Neural cell (in vitro differentiated cells): ENCODE data around the gene OBP2A. TPM values are rescaled to one million over a fixed set of nuclear protein-coding genes. Genes with fewer than 3 reads are reported as not detected.

Source experiments
- H2AFZ ChIP-seq: fragments of 200-600, 300-800 bp; sonication (generic), shearing (Covaris generic); 2 replicates; pipeline ENCODE4 v1.6.0; 2014; ENCODE audit warnings: low read depth, mild to moderate bottlenecking, antibody characterized with exemption, low read length, moderate library complexity
- H3F3A ChIP-seq: fragments of 200-600 bp; shearing (Covaris generic); 2 replicates; pipeline ENCODE4 v1.6.1; 2016; ENCODE audit warnings: mild to moderate bottlenecking, moderate library complexity, mixed read lengths, antibody characterized with exemption, low read length; ENCODE audit not compliant: insufficient read depth, poor library complexity, severe bottlenecking
- H3K27ac ChIP-seq: fragments of 200-600, 300-800 bp; sonication (generic), shearing (Covaris generic); 2 replicates; pipeline ENCODE4 v1.5.1; 2014; ENCODE audit warnings: mild to moderate bottlenecking, low read length, moderate library complexity
- H3K27me3 ChIP-seq: fragments of 300-800, 200-600 bp; sonication (generic), shearing (Covaris generic); 2 replicates; pipeline ENCODE4 v1.6.0; 2014; ENCODE audit warnings: mild to moderate bottlenecking, low read depth, low read length, moderate library complexity; ENCODE audit not compliant: insufficient read depth
- H3K36me3 ChIP-seq: fragments of 300-800, 200-600 bp; sonication (generic), shearing (Covaris generic); 2 replicates; pipeline ENCODE4 v1.5.1; 2014; ENCODE audit warnings: mild to moderate bottlenecking, antibody characterized with exemption, low read length, moderate library complexity; ENCODE audit not compliant: insufficient read depth
- H3K4me2 ChIP-seq: fragments of 300-800, 200-600 bp; sonication (generic), shearing (Covaris generic); 2 replicates; pipeline ENCODE4 v1.6.0; 2014; ENCODE audit warnings: mild to moderate bottlenecking, low read length
- H3K4me3 ChIP-seq: fragments of 300-800, 200-600 bp; sonication (generic), shearing (Covaris generic); 2 replicates; pipeline ENCODE4 v1.5.1; 2014; ENCODE audit warnings: mild to moderate bottlenecking, low read length, moderate library complexity
- H3K79me2 ChIP-seq: fragments of 200-600 bp; shearing (Covaris generic); replicated peaks from 2 replicates; pipeline ENCODE4 v1.6.0; 2014; ENCODE audit warnings: mild to moderate bottlenecking, low read length, moderate library complexity; ENCODE audit not compliant: insufficient read depth
- H3K9ac ChIP-seq: fragments of 300-800, 200-600 bp; sonication (generic), shearing (Covaris generic); 2 replicates; pipeline ENCODE4 v1.6.1; 2016; ENCODE audit warnings: mild to moderate bottlenecking, low read length, mixed read lengths
- H3K9me2 ChIP-seq: fragments of 200-600 bp; shearing (Covaris generic); 2 replicates; pipeline ENCODE4 v1.6.1; 2016; ENCODE audit warnings: mild to moderate bottlenecking, low read length, mixed read lengths; ENCODE audit not compliant: insufficient read depth
- H3K9me3 ChIP-seq: fragments of 200-600, 300-800 bp; sonication (generic), shearing (Covaris generic); 2 replicates; pipeline ENCODE4 v1.6.1; 2016; ENCODE audit warnings: mild to moderate bottlenecking, mixed run types, low read length, moderate library complexity, mixed read lengths
- H4K20me1 ChIP-seq: fragments of 200-600 bp; shearing (Covaris generic); 2 replicates; pipeline ENCODE4 v1.6.1; 2016; ENCODE audit warnings: mild to moderate bottlenecking, mixed run types; ENCODE audit not compliant: insufficient read depth
- EP300 ChIP-seq: fragments of 450-650 bp; conservative IDR thresholded peaks from 2 replicates; pipeline ENCODE4 v1.6.1; 2014; ENCODE audit warnings: antibody characterized with exemption, mild to moderate bottlenecking, moderate library complexity; ENCODE audit not compliant: poor library complexity, severe bottlenecking
- EZH2 ChIP-seq: fragments of 200-600, 300-800 bp; shearing (Covaris generic), sonication (generic); IDR thresholded peaks from 2 replicates; pipeline ENCODE4 v1.6.1; 2014; ENCODE audit warnings: antibody characterized with exemption, low read length, borderline replicate concordance, mild to moderate bottlenecking; ENCODE audit not compliant: insufficient read depth, poor library complexity, severe bottlenecking
- MXI1 ChIP-seq: fragments of 450-650 bp; conservative IDR thresholded peaks from 2 replicates; pipeline ENCODE4 v1.6.1; 2014; ENCODE audit warnings: antibody characterized with exemption, mild to moderate bottlenecking; ENCODE audit not compliant: poor library complexity, severe bottlenecking
- POLR2AphosphoS5 ChIP-seq: IDR thresholded peaks from 2 replicates; pipeline ENCODE4 v1.6.1; 2012
- RAD21 ChIP-seq: fragments of 450-650 bp; conservative IDR thresholded peaks from 2 replicates; pipeline ENCODE4 v1.6.1; 2014; ENCODE audit warnings: antibody characterized with exemption, mild to moderate bottlenecking, moderate library complexity
- SMC3 ChIP-seq: fragments of 450-650 bp; conservative IDR thresholded peaks from 2 replicates; pipeline ENCODE4 v1.6.1; 2014; ENCODE audit warnings: antibody characterized with exemption, mild to moderate bottlenecking, moderate library complexity; ENCODE audit not compliant: poor library complexity
- TAF1 ChIP-seq: IDR thresholded peaks from 2 replicates; pipeline ENCODE4 v1.6.1; 2012; ENCODE audit warnings: low read depth
- polyA plus RNA-seq: library from polyadenylated mRNA; depleted of rRNA; stranded (reverse); fragments of >200 nt; gene quantifications from 2 replicates; pipeline ENCODE4 v1.2.3, GENCODE V29; 2014
- TF ChIP-seq, protein P1 (sequence below): IDR thresholded peaks from 2 replicates; pipeline ENCODE4 v1.6.1; 2012; ENCODE audit warnings: borderline replicate concordance
- TF ChIP-seq, protein P2 (sequence below): fragments of 450-650 bp; IDR thresholded peaks from 2 replicates; pipeline ENCODE4 v1.5.1; 2014; ENCODE audit warnings: antibody characterized with exemption, mild to moderate bottlenecking, moderate library complexity; ENCODE audit not compliant: poor library complexity, severe bottlenecking

OBP2A gene
- polyA plus RNA-seq, 1 donor from 2014 or later, result not detected

DNA sequence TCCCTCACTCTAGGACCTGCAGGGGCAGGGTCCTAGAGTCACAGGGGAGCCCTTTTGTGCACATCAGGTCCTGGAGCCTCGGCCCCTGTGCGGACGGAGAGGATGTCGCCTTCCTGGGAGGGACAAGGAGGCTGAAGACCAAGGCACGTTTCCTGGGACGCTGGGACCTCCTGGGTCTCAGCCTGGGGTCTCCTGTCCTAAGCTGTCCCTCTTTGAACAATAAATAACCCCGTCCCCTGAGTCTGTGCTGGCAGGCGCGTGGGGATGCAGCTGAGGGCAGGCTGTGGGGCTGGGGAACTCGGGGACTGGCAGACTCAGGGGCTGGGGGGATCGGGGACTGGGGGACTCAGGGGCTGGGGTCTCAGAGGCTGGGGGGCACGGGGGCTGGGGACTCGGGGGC is 46.7 kb downstream of the OBP2A start:
- no peak for TF ChIP-seq EP300
- TF ChIP-seq TAF1, result no peak
- TF ChIP-seq, protein P1, sequence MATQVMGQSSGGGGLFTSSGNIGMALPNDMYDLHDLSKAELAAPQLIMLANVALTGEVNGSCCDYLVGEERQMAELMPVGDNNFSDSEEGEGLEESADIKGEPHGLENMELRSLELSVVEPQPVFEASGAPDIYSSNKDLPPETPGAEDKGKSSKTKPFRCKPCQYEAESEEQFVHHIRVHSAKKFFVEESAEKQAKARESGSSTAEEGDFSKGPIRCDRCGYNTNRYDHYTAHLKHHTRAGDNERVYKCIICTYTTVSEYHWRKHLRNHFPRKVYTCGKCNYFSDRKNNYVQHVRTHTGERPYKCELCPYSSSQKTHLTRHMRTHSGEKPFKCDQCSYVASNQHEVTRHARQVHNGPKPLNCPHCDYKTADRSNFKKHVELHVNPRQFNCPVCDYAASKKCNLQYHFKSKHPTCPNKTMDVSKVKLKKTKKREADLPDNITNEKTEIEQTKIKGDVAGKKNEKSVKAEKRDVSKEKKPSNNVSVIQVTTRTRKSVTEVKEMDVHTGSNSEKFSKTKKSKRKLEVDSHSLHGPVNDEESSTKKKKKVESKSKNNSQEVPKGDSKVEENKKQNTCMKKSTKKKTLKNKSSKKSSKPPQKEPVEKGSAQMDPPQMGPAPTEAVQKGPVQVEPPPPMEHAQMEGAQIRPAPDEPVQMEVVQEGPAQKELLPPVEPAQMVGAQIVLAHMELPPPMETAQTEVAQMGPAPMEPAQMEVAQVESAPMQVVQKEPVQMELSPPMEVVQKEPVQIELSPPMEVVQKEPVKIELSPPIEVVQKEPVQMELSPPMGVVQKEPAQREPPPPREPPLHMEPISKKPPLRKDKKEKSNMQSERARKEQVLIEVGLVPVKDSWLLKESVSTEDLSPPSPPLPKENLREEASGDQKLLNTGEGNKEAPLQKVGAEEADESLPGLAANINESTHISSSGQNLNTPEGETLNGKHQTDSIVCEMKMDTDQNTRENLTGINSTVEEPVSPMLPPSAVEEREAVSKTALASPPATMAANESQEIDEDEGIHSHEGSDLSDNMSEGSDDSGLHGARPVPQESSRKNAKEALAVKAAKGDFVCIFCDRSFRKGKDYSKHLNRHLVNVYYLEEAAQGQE, result no peak
- TF ChIP-seq POLR2AphosphoS5, result no peak
- no peak for TF ChIP-seq SMC3
- no peak for TF ChIP-seq MXI1
- no peak for TF ChIP-seq EZH2
- TF ChIP-seq, protein P2, sequence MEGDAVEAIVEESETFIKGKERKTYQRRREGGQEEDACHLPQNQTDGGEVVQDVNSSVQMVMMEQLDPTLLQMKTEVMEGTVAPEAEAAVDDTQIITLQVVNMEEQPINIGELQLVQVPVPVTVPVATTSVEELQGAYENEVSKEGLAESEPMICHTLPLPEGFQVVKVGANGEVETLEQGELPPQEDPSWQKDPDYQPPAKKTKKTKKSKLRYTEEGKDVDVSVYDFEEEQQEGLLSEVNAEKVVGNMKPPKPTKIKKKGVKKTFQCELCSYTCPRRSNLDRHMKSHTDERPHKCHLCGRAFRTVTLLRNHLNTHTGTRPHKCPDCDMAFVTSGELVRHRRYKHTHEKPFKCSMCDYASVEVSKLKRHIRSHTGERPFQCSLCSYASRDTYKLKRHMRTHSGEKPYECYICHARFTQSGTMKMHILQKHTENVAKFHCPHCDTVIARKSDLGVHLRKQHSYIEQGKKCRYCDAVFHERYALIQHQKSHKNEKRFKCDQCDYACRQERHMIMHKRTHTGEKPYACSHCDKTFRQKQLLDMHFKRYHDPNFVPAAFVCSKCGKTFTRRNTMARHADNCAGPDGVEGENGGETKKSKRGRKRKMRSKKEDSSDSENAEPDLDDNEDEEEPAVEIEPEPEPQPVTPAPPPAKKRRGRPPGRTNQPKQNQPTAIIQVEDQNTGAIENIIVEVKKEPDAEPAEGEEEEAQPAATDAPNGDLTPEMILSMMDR, result no peak
- TF ChIP-seq RAD21, result no peak
- H3K27me3 ChIP-seq, result no peaks in the 10 kb centered on the region
- no peak overlapping the region for H2AFZ ChIP-seq
- peaks cover 2% of the 10 kb centered on the region for H3K9me3 ChIP-seq
- no peak overlapping the region for H3K4me2 ChIP-seq
- no peaks in the 10 kb centered on the region for H3K36me3 ChIP-seq
- H3K9ac ChIP-seq, result no peak overlapping the region
- H3K4me3 ChIP-seq, result no peak overlapping the region
- no peaks in the 10 kb centered on the region for H3F3A ChIP-seq
- no peaks in the 10 kb centered on the region for H4K20me1 ChIP-seq
- no peaks in the 10 kb centered on the region for H3K79me2 ChIP-seq
- no peak overlapping the region for H3K27ac ChIP-seq
- no peaks in the 10 kb centered on the region for H3K9me2 ChIP-seq

DNA sequence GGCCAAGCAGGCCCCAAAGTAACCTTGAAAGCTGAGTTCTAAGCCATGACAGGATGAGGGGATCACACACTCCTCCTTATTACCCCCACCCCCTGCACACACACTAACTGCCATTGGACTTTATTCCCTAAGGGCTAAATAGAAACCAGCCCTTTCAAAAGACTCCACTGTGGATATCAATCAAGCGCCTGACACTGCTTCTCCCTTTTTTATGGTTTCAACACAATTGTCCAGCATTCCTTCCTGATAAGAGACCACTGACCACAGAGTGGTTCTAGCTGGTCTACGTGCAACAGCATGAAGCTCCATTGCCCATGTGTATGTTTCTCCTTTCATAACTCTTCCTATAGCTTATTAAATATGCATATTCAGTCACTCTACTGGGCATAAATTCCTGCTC is 50.3 kb downstream of the OBP2A start:
- TF ChIP-seq, protein P2, result no peak
- TF ChIP-seq, protein P1, result no peak
- TF ChIP-seq EP300 (no peak), MXI1 (no peak), RAD21 (no peak), POLR2AphosphoS5 (no peak)
- H3K36me3 ChIP-seq, result no peaks in the 10 kb centered on the region
- H3K79me2 ChIP-seq, result no peaks in the 10 kb centered on the region

More for the DNA sequence above, 50.3 kb downstream of the OBP2A start:
- Histone ChIP-seq H3K27ac (no peak overlapping the region), H4K20me1 (no peaks in the 10 kb centered on the region), H2AFZ (no peak overlapping the region), H3K4me3 (no peak overlapping the region), H3K27me3 (no peaks in the 10 kb centered on the region), H3K9ac (no peak overlapping the region), H3K4me2 (no peak overlapping the region), H3F3A (no peaks in the 10 kb centered on the region), H3K9me3 (peaks cover 2% of the 10 kb centered on the region), H3K9me2 (no peaks in the 10 kb centered on the region)
